PFSK-1 (cell line): ENCODE data around the gene TNS3.

Experiments used
- FOXP2 ChIP-seq: optimal IDR thresholded peaks from 2 replicates; pipeline ENCODE3; 2011; ENCODE audit warnings: borderline replicate concordance, control low read depth, inconsistent platforms; ENCODE audit not compliant: insufficient read depth; ENCODE audit errors: extremely low read length, extremely low read depth
- POLR2AphosphoS5 ChIP-seq: IDR thresholded peaks from 2 replicates; pipeline ENCODE4 v1.6.1; 2012; ENCODE audit warnings: low read depth, mild to moderate bottlenecking, control low read depth, low read length, moderate library complexity
- SIN3A ChIP-seq: IDR thresholded peaks from 2 replicates; pipeline ENCODE4 v1.6.1; 2012; ENCODE audit warnings: mild to moderate bottlenecking, low read length, moderate library complexity, borderline replicate concordance; ENCODE audit not compliant: insufficient read depth
- TAF1 ChIP-seq: IDR thresholded peaks from 2 replicates; pipeline ENCODE4 v1.6.1; 2012; ENCODE audit warnings: low read length, control low read depth, borderline replicate concordance; ENCODE audit not compliant: insufficient read depth
- TF ChIP-seq, protein P1 (sequence below), 2 experiments: IDR thresholded peaks; 2 replicates each; pipeline versions ENCODE4 v1.6.1 to v1.8.0; 2011 to 2012; ENCODE audit warnings: low read depth in 2 of 2, low read length in 2 of 2, control low read depth in 1 of 2, inconsistent platforms in 1 of 2, mild to moderate bottlenecking in 1 of 2, moderate library complexity in 1 of 2; ENCODE audit not compliant: insufficient read depth in 1 of 2

TNS3 gene

DNA sequence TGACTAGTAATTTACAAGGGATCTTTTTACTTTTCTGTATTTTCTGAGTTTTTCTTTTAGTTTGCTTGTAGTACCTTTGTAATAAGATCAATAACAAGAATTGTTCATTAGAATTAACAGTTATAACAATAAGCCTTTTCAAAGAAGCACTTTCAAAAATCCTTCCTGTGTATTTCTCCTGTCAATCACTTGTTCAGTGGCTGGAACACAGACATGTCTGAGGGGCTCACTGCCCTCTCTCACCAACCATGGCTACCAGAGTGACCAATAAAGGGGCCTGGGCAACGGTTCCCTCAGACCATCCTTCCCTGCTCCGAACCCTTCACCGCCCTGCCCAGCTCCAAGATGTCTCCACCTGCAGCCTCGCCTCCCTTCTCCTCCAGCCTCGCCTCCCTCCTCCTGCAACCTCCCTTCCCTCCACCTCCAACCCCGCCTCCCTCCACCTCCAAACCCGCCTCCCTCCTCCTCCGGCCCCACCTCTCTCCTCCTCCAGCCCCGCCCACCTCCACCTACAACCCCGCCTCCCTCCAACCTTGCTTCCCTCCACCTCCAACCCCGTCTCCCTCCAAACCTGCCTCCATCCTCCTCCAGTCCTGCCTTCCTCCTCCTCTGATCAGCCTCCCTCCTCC, 353.4 kb downstream of the TNS3 start:
- TF ChIP-seq TAF1: no peak
- no peak for TF ChIP-seq FOXP2
- TF ChIP-seq SIN3A: no peak
- TF ChIP-seq, protein P1, sequence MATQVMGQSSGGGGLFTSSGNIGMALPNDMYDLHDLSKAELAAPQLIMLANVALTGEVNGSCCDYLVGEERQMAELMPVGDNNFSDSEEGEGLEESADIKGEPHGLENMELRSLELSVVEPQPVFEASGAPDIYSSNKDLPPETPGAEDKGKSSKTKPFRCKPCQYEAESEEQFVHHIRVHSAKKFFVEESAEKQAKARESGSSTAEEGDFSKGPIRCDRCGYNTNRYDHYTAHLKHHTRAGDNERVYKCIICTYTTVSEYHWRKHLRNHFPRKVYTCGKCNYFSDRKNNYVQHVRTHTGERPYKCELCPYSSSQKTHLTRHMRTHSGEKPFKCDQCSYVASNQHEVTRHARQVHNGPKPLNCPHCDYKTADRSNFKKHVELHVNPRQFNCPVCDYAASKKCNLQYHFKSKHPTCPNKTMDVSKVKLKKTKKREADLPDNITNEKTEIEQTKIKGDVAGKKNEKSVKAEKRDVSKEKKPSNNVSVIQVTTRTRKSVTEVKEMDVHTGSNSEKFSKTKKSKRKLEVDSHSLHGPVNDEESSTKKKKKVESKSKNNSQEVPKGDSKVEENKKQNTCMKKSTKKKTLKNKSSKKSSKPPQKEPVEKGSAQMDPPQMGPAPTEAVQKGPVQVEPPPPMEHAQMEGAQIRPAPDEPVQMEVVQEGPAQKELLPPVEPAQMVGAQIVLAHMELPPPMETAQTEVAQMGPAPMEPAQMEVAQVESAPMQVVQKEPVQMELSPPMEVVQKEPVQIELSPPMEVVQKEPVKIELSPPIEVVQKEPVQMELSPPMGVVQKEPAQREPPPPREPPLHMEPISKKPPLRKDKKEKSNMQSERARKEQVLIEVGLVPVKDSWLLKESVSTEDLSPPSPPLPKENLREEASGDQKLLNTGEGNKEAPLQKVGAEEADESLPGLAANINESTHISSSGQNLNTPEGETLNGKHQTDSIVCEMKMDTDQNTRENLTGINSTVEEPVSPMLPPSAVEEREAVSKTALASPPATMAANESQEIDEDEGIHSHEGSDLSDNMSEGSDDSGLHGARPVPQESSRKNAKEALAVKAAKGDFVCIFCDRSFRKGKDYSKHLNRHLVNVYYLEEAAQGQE (IDR thresholded peaks at IDR 0.05; ENCODE audit: insufficient read depth in 1 of 2, low read depth in 2 of 2, low read length in 2 of 2): no peak
- TF ChIP-seq POLR2AphosphoS5: no peak

DNA sequence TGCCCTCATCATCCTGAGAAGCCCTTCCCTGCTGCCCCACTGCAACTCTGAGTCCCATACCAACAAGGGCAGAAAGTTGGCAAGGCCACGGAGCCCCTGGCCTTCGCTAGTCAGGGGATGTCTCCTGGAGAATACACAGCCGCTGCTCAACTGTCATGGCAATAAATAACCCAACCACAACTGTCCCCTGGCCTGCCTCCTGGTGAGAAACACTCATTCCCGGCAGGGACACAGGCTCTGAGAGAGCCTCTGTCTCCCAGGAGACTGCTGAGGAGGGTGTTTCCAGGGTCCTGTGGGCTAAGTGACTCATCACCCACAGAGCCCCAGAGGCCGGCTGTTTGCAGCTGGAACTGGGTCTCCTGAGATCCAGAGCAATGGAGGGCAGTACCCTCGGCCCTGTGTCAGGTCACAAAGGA, 354.1 kb downstream of the TNS3 start:
- no peak for TF ChIP-seq POLR2AphosphoS5
- no peak for TF ChIP-seq FOXP2
- TF ChIP-seq TAF1: no peak
- TF ChIP-seq SIN3A: no peak
- TF ChIP-seq, protein P1 (IDR thresholded peaks at IDR 0.05; ENCODE audit: insufficient read depth in 1 of 2, low read depth in 2 of 2, low read length in 2 of 2): no peak

DNA sequence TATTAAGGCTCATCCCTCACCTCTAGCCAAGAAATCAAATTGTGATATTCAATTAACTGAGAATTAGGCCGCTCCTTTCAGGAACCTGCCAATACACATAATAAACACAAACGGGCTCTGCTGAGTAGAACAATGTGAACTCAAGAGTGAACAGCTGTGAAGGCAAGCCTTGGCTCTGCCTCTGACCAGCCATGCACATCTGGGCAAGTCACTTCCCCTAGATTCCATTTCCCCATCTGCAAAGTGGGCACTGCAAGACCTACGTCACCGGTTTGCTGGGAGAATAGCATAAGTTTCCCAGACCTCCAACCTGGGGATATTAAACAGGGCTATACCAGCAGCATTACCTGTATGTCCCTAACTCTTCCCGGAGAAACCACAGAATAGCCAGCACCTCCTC, 355.2 kb downstream of the TNS3 start:
- TF ChIP-seq POLR2AphosphoS5 (no peak), SIN3A (no peak), FOXP2 (no peak), TAF1 (no peak)
- TF ChIP-seq, protein P1 (IDR thresholded peaks at IDR 0.05; ENCODE audit: insufficient read depth in 1 of 2, low read depth in 2 of 2, low read length in 2 of 2): no peak

DNA sequence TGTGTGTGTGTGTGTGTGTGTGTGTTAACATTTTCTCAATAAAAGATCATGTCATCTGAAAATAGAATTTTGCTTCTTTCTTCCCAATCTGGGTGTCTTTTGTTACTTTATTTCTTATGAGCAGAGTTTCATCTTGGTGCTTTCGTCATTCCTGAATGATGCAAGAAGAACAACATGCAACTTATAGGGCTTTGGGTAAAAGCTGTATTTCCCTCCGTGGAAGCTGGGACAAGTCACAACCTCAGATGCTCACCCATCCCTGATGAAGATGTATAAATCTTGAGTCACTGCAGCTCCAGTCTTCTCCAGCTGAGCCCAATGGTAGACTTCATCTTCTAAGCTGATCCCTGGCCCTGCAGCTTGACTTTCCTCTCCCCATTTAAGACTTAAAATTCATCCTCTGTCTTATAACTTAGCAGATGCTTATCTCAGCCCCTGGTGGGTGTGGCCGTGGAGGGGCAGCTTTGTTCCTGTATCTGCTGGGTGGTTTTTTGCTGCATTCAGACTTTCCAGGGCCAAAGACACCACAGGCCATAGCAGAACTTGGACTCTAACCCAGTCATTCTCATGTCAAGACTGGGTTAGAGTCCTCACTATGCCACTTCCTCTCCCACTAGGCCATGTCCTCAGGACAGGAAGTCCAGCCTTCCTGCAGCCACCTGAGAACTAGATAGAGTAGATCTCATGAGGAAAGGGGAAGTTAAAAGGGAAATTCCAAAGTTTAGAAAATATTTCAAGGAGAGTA, 356.4 kb downstream of the TNS3 start:
- TF ChIP-seq SIN3A (no peak), POLR2AphosphoS5 (no peak), TAF1 (no peak), FOXP2 (no peak)
- TF ChIP-seq, protein P1 (IDR thresholded peaks at IDR 0.05; ENCODE audit: insufficient read depth in 1 of 2, low read depth in 2 of 2, low read length in 2 of 2): no peak
